Endodermal cell (in vitro differentiated cells): ENCODE measurements around the gene IL36B. TPM values are rescaled to one million over a fixed set of nuclear protein-coding genes. Genes with fewer than 3 reads are reported as not detected.

ENCODE experiments used
- DNase-seq: peaks from one replicate; pipeline ENCODE4 v3.0.0-alpha.2; 2017
- H3K27ac ChIP-seq: 2 replicates; pipeline ENCODE4 v1.5.1; 2013; ENCODE audit warnings: mild to moderate bottlenecking, low read depth, low read length, moderate library complexity
- H3K27me3 ChIP-seq: 2 replicates; pipeline ENCODE4 v1.6.1; 2013; ENCODE audit warnings: mild to moderate bottlenecking, low read length, moderate library complexity; ENCODE audit not compliant: insufficient read depth, control insufficient read depth, poor library complexity, severe bottlenecking
- H3K36me3 ChIP-seq: 2 replicates; pipeline ENCODE4 v1.7.0; 2013; ENCODE audit warnings: mild to moderate bottlenecking, low read length, moderate library complexity; ENCODE audit not compliant: control insufficient read depth, insufficient read depth
- H3K4me1 ChIP-seq: one replicate; pipeline ENCODE4 v1.7.0; 2013; ENCODE audit warnings: low read length; ENCODE audit not compliant: control insufficient read depth, insufficient read depth
- H3K4me3 ChIP-seq: 2 replicates; pipeline ENCODE4 v1.5.1; 2013; ENCODE audit warnings: mild to moderate bottlenecking, low read length, moderate library complexity
- H3K9ac ChIP-seq: 2 replicates; pipeline ENCODE4 v1.6.1; 2013; ENCODE audit warnings: mild to moderate bottlenecking, low read length, moderate library complexity; ENCODE audit not compliant: poor library complexity, severe bottlenecking; ENCODE audit errors: extremely low read depth
- H3K9me3 ChIP-seq: 2 replicates; pipeline ENCODE4 v1.6.1; 2013; ENCODE audit warnings: mild to moderate bottlenecking, low read length, moderate library complexity; ENCODE audit not compliant: control insufficient read depth
- H3K27ac Mint-ChIP-seq: 2 replicates; pipeline ENCODE4 v1.8.0; 2020; ENCODE audit warnings: mixed read lengths
- H3K27me3 Mint-ChIP-seq: 2 replicates; pipeline ENCODE4 v1.8.0; 2021; ENCODE audit warnings: mild to moderate bottlenecking, mixed read lengths; ENCODE audit not compliant: insufficient read depth
- H3K36me3 Mint-ChIP-seq: 2 replicates; pipeline ENCODE4 v1.8.0; 2020; ENCODE audit warnings: low read depth, mixed read lengths
- H3K4me1 Mint-ChIP-seq: 2 replicates; pipeline ENCODE4 v1.8.0; 2020; ENCODE audit warnings: mixed read lengths
- H3K4me3 Mint-ChIP-seq: 2 replicates; pipeline ENCODE4 v1.8.0; 2020; ENCODE audit warnings: mild to moderate bottlenecking, moderate library complexity, mixed read lengths
- H3K9me3 Mint-ChIP-seq: 2 replicates; pipeline ENCODE4 v1.8.0; 2020; ENCODE audit warnings: mild to moderate bottlenecking, mixed read lengths
- CTCF ChIP-seq: fragments of 200-600 bp; sonication (generic); conservative IDR thresholded peaks from 2 replicates; pipeline ENCODE4 v1.5.0; 2021; ENCODE audit warnings: antibody characterized with exemption, mild to moderate bottlenecking
- WGBS, 2 experiments: methylation state at CpG; one replicate each; pipeline versions ENCODE4 v1.1.5 to v1.1.7; 2013; ENCODE audit warnings: missing lambda C conversion rate in 2 of 2, mixed read lengths in 1 of 2; ENCODE audit not compliant: insufficient coverage in 1 of 2, insufficient read length in 1 of 2; 5-methylcytosine and 5-hydroxymethylcytosine counted together
- total RNA-seq, 2 donors: library from RNA; stranded (reverse); fragmentation: NEBNext Ultra II Directional in 1 of 2; extraction: Animal tissue kit (Norgen Biotek cat#: 25700) in 1 of 2; gene quantifications; 2 replicates in 1 of 2; 3 replicates in 1 of 2; pipeline ENCODE4 v1.2.1, GENCODE V29; 2021

Gene IL36B
- total RNA-seq, 2 donors from 2014 or later: not detected

GRCh38 chr2:113000436-113000835 lies 52.2 kb downstream of the IL36B start:
- DNase-seq: no peak
- Histone ChIP-seq H3K36me3 (no peaks in the 10 kb centered on the region), H3K4me1 (no peaks in the 10 kb centered on the region), H3K27ac (no peak overlapping the region), H3K9me3 (peaks cover 21% of the 10 kb centered on the region), H3K4me3 (no peak overlapping the region), H3K9ac (no peak overlapping the region), H3K27me3 (peaks cover 18% of the 10 kb centered on the region)
- 90% methylated on average over 1 of the region's 1 CpG; no CpG with 5 or more reads in 1 of the 2 experiments for WGBS, 2 experiments
- no peak for TF ChIP-seq CTCF
- no peaks in the 10 kb centered on the region for H3K36me3 Mint-ChIP-seq
- no peak overlapping the region for H3K27ac Mint-ChIP-seq
- no peak overlapping the region for H3K4me3 Mint-ChIP-seq
- peaks cover 7% of the 10 kb centered on the region for H3K27me3 Mint-ChIP-seq
- H3K4me1 Mint-ChIP-seq: no peaks in the 10 kb centered on the region
- peaks cover 22% of the 10 kb centered on the region for H3K9me3 Mint-ChIP-seq

GRCh38 chr2:112997151-112997550 lies 55.5 kb downstream of the IL36B start:
- Mint-ChIP-seq H3K4me3 (no peak overlapping the region), H3K27ac (no peak overlapping the region), H3K27me3 (peaks cover 15% of the 10 kb centered on the region), H3K4me1 (no peaks in the 10 kb centered on the region), H3K36me3 (no peaks in the 10 kb centered on the region), H3K9me3 (peaks cover 29% of the 10 kb centered on the region)
- H3K9ac ChIP-seq: no peak overlapping the region
- peaks cover 25% of the 10 kb centered on the region for H3K9me3 ChIP-seq
- 50% methylated on average over 1 of the region's 1 CpG; no CpG with 5 or more reads in 1 of the 2 experiments for WGBS, 2 experiments
- no peak overlapping the region for H3K27ac ChIP-seq
- H3K36me3 ChIP-seq: no peaks in the 10 kb centered on the region
- no peaks in the 10 kb centered on the region for H3K4me1 ChIP-seq
- peaks cover 16% of the 10 kb centered on the region for H3K27me3 ChIP-seq
- no peak overlapping the region for H3K4me3 ChIP-seq
- TF ChIP-seq CTCF: no peak
- no peak for DNase-seq

- H3K27ac ChIP-seq: no peak overlapping the region
- Mint-ChIP-seq H3K36me3 (no peaks in the 10 kb centered on the region), H3K27ac (no peak overlapping the region), H3K9me3 (peaks cover 29% of the 10 kb centered on the region), H3K27me3 (peaks cover 15% of the 10 kb centered on the region), H3K4me3 (no peak overlapping the region), H3K4me1 (no peaks in the 10 kb centered on the region)
- H3K4me3 ChIP-seq: no peak overlapping the region
- H3K27me3 ChIP-seq: peaks cover 16% of the 10 kb centered on the region
- peaks cover 26% of the 10 kb centered on the region for H3K9me3 ChIP-seq
- 85 to 86% methylated on average over 4 to 6 of the region's 6 CpGs for WGBS, 2 experiments
- no peak overlapping the region for H3K9ac ChIP-seq
- H3K4me1 ChIP-seq: no peaks in the 10 kb centered on the region
- no peak for TF ChIP-seq CTCF
- DNase-seq: no peak
- no peaks in the 10 kb centered on the region for H3K36me3 ChIP-seq
Observed at GRCh38 chr2:112996635-112997034, 56.0 kb downstream of the IL36B start.
